ENCODE measurements around the gene DENND2D. TPM values are rescaled to one million over a fixed set of nuclear protein-coding genes. Genes with fewer than 3 reads are reported as not detected.

The DENND2D gene
- total RNA-seq, 2 donors from 2014 or later: 25.4 to 37.2 TPM

DNA sequence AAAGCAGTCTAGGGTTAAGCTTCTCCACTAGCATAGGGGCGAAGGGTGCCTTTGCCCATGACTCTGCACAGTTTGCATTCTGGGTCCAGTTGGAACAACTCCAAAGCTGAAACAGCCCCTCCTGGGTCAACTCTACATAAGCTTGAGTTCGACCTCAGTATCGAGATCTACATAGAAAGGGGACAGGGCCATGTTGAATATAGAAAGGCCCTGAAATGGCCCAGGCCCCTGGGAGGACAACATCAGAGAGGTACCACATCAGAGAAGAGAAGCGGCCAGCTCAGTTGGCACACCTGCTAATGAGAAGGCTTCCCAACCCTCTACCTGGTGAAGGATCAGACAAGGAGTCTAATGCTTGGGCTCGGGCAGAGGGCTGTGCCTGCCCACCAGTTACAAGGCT, 1.6 kb downstream of the DENND2D start:
- Histone ChIP-seq H3K36me3 (no peaks in the 10 kb centered on the region), H3K4me3 (peak overlapping the region in 1 of 2 donors; percentile 4), H3K27me3 (replicated peaks; ENCODE audit: insufficient read depth) (no peaks in the 10 kb centered on the region), H3K9me3 (no peaks in the 10 kb centered on the region), H3K27ac (no peak overlapping the region), H3K4me1 (replicated peaks) (peaks cover 7% of the 10 kb centered on the region)
- no peak for DNase-seq (ENCODE audit: low spot score)
- WGBS: 85% methylated on average over 5 of the region's 5 CpGs
- intact Hi-C loops (cut with DNase I): no loop called here
- TF ChIP-seq POLR2A (IDR thresholded peaks at IDR 0.05) (no peak), CTCF (IDR thresholded peaks at IDR 0.05) (no peak), POLR2AphosphoS5 (IDR thresholded peaks at IDR 0.05) (no peak)

- Histone ChIP-seq H3K36me3 (no peaks in the 10 kb centered on the region), H3K9me3 (no peaks in the 10 kb centered on the region), H3K4me3 (no peak overlapping the region), H3K27ac (no peak overlapping the region), H3K4me1 (replicated peaks) (peaks cover 7% of the 10 kb centered on the region), H3K27me3 (replicated peaks; ENCODE audit: insufficient read depth) (no peaks in the 10 kb centered on the region)
- WGBS: 59% methylated on average over 5 of the region's 6 CpGs
- TF ChIP-seq CTCF (IDR thresholded peaks at IDR 0.05) (peak in 1 of 4 experiments; percentile 11), POLR2A (IDR thresholded peaks at IDR 0.05) (no peak)
- no peak for DNase-seq (ENCODE audit: low spot score)
- intact Hi-C loops (cut with DNase I): no loop called here
These were observed 2.7 kb downstream of the DENND2D start for GRCh38 chr1:111197598-111198284.

- TF ChIP-seq CTCF (IDR thresholded peaks at IDR 0.05) (no peak), POLR2AphosphoS5 (IDR thresholded peaks at IDR 0.05) (no peak)
- no peaks in the 10 kb centered on the region for H3K36me3 ChIP-seq
These were observed 4.2 kb downstream of the DENND2D start for GRCh38 chr1:111196213-111196612.

DNA sequence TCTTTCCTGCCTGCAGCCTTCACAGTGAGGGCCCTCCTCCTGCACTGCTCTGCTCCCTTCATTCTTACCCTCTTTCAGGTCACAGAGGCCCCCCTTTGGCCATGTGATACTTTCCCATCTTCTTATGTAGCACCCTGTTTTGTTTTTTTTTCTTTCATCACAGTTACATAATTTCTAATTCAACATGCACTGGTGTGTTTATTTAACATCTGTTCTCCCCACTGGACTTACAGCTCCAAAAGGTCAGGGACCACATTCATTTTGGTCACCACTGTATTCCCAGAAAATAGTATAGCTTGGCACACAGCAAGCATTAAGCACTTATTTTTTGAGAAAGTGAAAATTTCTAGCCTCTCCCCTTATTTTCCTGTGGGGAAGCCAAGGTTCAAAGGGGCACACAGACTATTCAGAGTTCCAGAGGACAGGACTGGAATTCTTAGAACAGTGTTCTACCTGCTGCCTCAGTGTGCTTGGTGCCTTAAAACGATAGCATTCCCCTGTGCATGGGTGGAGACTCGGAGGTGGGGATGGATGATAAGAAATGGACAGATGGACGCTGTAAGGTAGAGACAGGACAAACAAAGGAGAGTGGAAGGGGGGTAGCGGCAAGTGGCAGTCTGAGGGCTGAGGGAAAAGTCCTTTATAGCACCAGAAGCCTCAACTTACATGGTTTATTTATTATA, 5.3 kb downstream of the DENND2D start:
- H3K9me3 ChIP-seq: no peaks in the 10 kb centered on the region
- intact Hi-C loops (cut with DNase I): no loop called here
- no peak overlapping the region for H3K4me3 ChIP-seq
- no peaks in the 10 kb centered on the region for H3K27me3 ChIP-seq (replicated peaks; ENCODE audit: insufficient read depth)
- DNase-seq (ENCODE audit: low spot score): no peak
- no peaks in the 10 kb centered on the region for H3K36me3 ChIP-seq
- H3K27ac ChIP-seq: no peak overlapping the region
- 87% methylated on average over 4 of the region's 4 CpGs for WGBS
- H3K4me1 ChIP-seq (replicated peaks): no peaks in the 10 kb centered on the region
- TF ChIP-seq POLR2A (IDR thresholded peaks at IDR 0.05): no peak
- no peak for TF ChIP-seq POLR2AphosphoS5 (IDR thresholded peaks at IDR 0.05)
- no peak for TF ChIP-seq CTCF (IDR thresholded peaks at IDR 0.05)

More at GRCh38 chr1:111196213-111196612, 4.2 kb downstream of the DENND2D start:
- intact Hi-C loops (cut with DNase I): no loop called here
- H3K27me3 ChIP-seq (replicated peaks; ENCODE audit: insufficient read depth): no peaks in the 10 kb centered on the region
- 95% methylated on average over 2 of the region's 2 CpGs for WGBS
- H3K4me3 ChIP-seq: no peak overlapping the region
- DNase-seq (ENCODE audit: low spot score): no peak
- H3K27ac ChIP-seq: no peak overlapping the region
- H3K4me1 ChIP-seq (replicated peaks): no peaks in the 10 kb centered on the region
- H3K9me3 ChIP-seq: no peaks in the 10 kb centered on the region
